ENCODE measurements around the gene MYCBPAP.

GRCh38 chr17:50554201-50554600 lies 46.0 kb downstream of the MYCBPAP start:
- TF ChIP-seq CTCF (IDR thresholded peaks at IDR 0.05) (no peak), POLR2A (IDR thresholded peaks at IDR 0.05) (no peak)
